MM.1S (cell line): Measurements from ENCODE around the gene LRRC8E.

Experiments used
- EZH2 ChIP-seq: fragments of 300-600 bp; sonication (generic); optimal IDR thresholded peaks from 2 replicates; pipeline ENCODE3; 2017; ENCODE audit warnings: low read depth, mild to moderate bottlenecking, antibody characterized with exemption, low read length, mixed read lengths
- EZH2phosphoT487 ChIP-seq: fragments of 300-600 bp; sonication (generic); IDR thresholded peaks from 2 replicates; pipeline ENCODE4 v1.6.1; 2018; ENCODE audit warnings: antibody characterized with exemption, low read length
- TF ChIP-seq, protein P1 (sequence below): fragments of 300-600 bp; sonication (generic); IDR thresholded peaks from 2 replicates; pipeline ENCODE4 v1.5.1; 2016; ENCODE audit warnings: antibody characterized with exemption, low read length, mixed read lengths

DNA sequence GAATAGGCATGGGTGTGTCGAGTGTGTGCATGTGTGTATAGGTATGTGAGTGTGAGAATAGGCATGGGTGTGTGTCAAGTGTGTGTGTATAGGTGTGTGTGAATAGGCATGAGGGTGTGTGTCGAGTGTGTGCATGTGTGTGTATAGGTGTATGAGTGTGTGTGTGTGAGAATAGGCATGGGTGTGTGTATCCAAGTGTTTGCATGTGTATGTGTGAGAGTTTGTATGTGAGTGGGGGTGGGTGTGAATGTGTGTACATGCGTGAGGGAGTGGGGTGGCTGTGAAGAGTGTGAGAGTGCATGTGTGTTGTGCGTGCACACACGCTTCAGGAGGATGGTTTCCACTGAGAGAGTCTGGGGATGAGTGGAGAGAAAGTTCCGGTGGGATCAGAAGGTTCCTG lies 44.8 kb upstream of the LRRC8E start:
- TF ChIP-seq, protein P1, sequence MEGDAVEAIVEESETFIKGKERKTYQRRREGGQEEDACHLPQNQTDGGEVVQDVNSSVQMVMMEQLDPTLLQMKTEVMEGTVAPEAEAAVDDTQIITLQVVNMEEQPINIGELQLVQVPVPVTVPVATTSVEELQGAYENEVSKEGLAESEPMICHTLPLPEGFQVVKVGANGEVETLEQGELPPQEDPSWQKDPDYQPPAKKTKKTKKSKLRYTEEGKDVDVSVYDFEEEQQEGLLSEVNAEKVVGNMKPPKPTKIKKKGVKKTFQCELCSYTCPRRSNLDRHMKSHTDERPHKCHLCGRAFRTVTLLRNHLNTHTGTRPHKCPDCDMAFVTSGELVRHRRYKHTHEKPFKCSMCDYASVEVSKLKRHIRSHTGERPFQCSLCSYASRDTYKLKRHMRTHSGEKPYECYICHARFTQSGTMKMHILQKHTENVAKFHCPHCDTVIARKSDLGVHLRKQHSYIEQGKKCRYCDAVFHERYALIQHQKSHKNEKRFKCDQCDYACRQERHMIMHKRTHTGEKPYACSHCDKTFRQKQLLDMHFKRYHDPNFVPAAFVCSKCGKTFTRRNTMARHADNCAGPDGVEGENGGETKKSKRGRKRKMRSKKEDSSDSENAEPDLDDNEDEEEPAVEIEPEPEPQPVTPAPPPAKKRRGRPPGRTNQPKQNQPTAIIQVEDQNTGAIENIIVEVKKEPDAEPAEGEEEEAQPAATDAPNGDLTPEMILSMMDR: no peak
- TF ChIP-seq EZH2 (no peak), EZH2phosphoT487 (no peak)
